Endometrium (tissue), 2 donors: ENCODE measurements around the gene ISYNA1.

Source experiments
- FAIRE-seq: peaks from 2 replicates; lab custom pipeline; 2012; peaks lifted over from hg19 to GRCh38; lab: Jason Lieb, UNC
- donor health status: control.
- donor health status: control.

Gene ISYNA1

GRCh38 chr19:18431351-18432197, 6.4 kb downstream of the ISYNA1 start:
- no peak for FAIRE-seq

GRCh38 chr19:18430417-18431144, 7.4 kb downstream of the ISYNA1 start:
- FAIRE-seq = no peak

- no peak for FAIRE-seq
These were observed 8.1 kb downstream of the ISYNA1 start for GRCh38 chr19:18429717-18430416.

- FAIRE-seq = no peak
These were observed 8.9 kb downstream of the ISYNA1 start for GRCh38 chr19:18428787-18429674.

- FAIRE-seq = no peak
These were observed 9.7 kb downstream of the ISYNA1 start for GRCh38 chr19:18428173-18428786.

GRCh38 chr19:18427743-18428113, 10.2 kb downstream of the ISYNA1 start:
- FAIRE-seq = no peak

GRCh38 chr19:18427080-18427742, 10.7 kb downstream of the ISYNA1 start:
- no peak for FAIRE-seq

GRCh38 chr19:18426416-18426767, 11.5 kb downstream of the ISYNA1 start:
- FAIRE-seq = no peak

- FAIRE-seq = no peak
These were observed 12.2 kb downstream of the ISYNA1 start for GRCh38 chr19:18425515-18426415.

GRCh38 chr19:18424890-18425514, 12.9 kb downstream of the ISYNA1 start:
- no peak for FAIRE-seq

GRCh38 chr19:18424122-18424889, 13.6 kb downstream of the ISYNA1 start:
- no peak for FAIRE-seq

- no peak for FAIRE-seq
These were observed 14.5 kb downstream of the ISYNA1 start for GRCh38 chr19:18423258-18424020.

GRCh38 chr19:18422530-18423191, 15.3 kb downstream of the ISYNA1 start:
- no peak for FAIRE-seq

GRCh38 chr19:18421371-18421959, 16.5 kb downstream of the ISYNA1 start:
- FAIRE-seq = no peak

- FAIRE-seq = no peak
These were observed 17.0 kb downstream of the ISYNA1 start for GRCh38 chr19:18420930-18421329.

GRCh38 chr19:18419699-18420460, 18.1 kb downstream of the ISYNA1 start:
- FAIRE-seq = no peak
